ENCODE results near the gene ARHGAP21.
"Not testable (repeated sequence)": the region's sequence is repeated elsewhere in the genome, so short reads cannot be mapped to it uniquely, and the experiment has no call there.

The ARHGAP21 gene

GRCh38 chr10:24683554-24683953 is 40.1 kb downstream of the ARHGAP21 start:
- no peak for DNase-seq

- DNase-seq = no peak
Measured at GRCh38 chr10:24681572-24682088, 42.1 kb downstream of the ARHGAP21 start.

GRCh38 chr10:24680647-24681524 is 42.8 kb downstream of the ARHGAP21 start:
- DNase-seq = no peak

GRCh38 chr10:24678757-24679156 is 44.9 kb downstream of the ARHGAP21 start:
- no peak for DNase-seq

GRCh38 chr10:24674892-24675632 is 48.6 kb downstream of the ARHGAP21 start:
- DNase-seq = no peak

- DNase-seq = no peak
Measured at GRCh38 chr10:24670964-24671670, 52.6 kb downstream of the ARHGAP21 start.

- DNase-seq = no peak
Measured at GRCh38 chr10:24669285-24669852, 54.3 kb downstream of the ARHGAP21 start.

GRCh38 chr10:24668247-24668646 is 55.4 kb downstream of the ARHGAP21 start:
- DNase-seq = no peak

GRCh38 chr10:24664991-24665390 is 58.7 kb downstream of the ARHGAP21 start:
- no peak for DNase-seq

GRCh38 chr10:24661376-24661775 is 62.3 kb downstream of the ARHGAP21 start:
- no peak for DNase-seq

- DNase-seq = not testable (repeated sequence)
Measured at GRCh38 chr10:24658319-24658718, 65.4 kb downstream of the ARHGAP21 start.

GRCh38 chr10:24656326-24656725 is 67.4 kb downstream of the ARHGAP21 start:
- not testable (repeated sequence) for DNase-seq

GRCh38 chr10:24652381-24652957 is 71.2 kb downstream of the ARHGAP21 start:
- DNase-seq = no peak

- DNase-seq = no peak
Measured at GRCh38 chr10:24651923-24652322, 71.8 kb downstream of the ARHGAP21 start.

- DNase-seq = no peak
Measured at GRCh38 chr10:24650669-24651391, 72.9 kb downstream of the ARHGAP21 start.

- DNase-seq = no peak
Measured at GRCh38 chr10:24645784-24646183, 77.9 kb downstream of the ARHGAP21 start.

- DNase-seq = no peak
Measured at GRCh38 chr10:24645022-24645421, 78.7 kb downstream of the ARHGAP21 start.

GRCh38 chr10:24643679-24644209 is 79.9 kb downstream of the ARHGAP21 start:
- DNase-seq = no peak

- DNase-seq = peak; percentile 39 to 71
Measured at GRCh38 chr10:24642921-24643678, 80.6 kb downstream of the ARHGAP21 start.

- no peak for DNase-seq
Measured at GRCh38 chr10:24639124-24639523, 84.6 kb downstream of the ARHGAP21 start.

- no peak for DNase-seq
Measured at GRCh38 chr10:24625778-24626177, 97.9 kb downstream of the ARHGAP21 start.

Data from inflammatory macrophage treated with lipopolysaccharide for 1 hour (primary cell).